PC-9 (cell line): ENCODE data around the gene KY.

Source experiments
- EZH2 ChIP-seq: fragments of 200-600 bp; sonication (generic); IDR thresholded peaks from 2 replicates; pipeline ENCODE4 v1.8.0; 2017; ENCODE audit warnings: antibody characterized with exemption, low read depth
- TF ChIP-seq, protein P1 (sequence below): fragments of 200-600 bp; sonication (generic); conservative IDR thresholded peaks from 2 replicates; pipeline ENCODE4 v1.6.1; 2017; ENCODE audit warnings: mixed run types, antibody characterized with exemption, mild to moderate bottlenecking, moderate library complexity

DNA sequence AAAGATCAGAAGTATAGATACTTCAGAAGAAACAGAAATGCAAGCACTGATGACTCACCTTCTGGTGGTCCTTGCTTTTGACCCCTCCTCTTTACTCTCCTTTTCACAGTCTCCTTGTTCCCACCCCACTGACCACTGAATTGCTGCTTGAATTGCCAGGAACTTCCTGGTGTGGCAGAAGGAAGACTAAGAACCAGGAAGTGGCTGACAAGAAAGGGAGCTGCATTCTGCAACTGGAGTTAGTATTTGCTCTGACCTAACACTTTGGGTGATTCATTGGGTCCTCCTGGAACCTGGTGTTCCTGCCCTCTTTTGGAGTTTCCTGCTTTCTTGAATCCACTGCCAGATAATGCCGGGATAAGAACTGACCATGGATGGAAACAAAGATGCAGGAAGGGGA, 23.0 kb downstream of the KY start:
- TF ChIP-seq, protein P1, sequence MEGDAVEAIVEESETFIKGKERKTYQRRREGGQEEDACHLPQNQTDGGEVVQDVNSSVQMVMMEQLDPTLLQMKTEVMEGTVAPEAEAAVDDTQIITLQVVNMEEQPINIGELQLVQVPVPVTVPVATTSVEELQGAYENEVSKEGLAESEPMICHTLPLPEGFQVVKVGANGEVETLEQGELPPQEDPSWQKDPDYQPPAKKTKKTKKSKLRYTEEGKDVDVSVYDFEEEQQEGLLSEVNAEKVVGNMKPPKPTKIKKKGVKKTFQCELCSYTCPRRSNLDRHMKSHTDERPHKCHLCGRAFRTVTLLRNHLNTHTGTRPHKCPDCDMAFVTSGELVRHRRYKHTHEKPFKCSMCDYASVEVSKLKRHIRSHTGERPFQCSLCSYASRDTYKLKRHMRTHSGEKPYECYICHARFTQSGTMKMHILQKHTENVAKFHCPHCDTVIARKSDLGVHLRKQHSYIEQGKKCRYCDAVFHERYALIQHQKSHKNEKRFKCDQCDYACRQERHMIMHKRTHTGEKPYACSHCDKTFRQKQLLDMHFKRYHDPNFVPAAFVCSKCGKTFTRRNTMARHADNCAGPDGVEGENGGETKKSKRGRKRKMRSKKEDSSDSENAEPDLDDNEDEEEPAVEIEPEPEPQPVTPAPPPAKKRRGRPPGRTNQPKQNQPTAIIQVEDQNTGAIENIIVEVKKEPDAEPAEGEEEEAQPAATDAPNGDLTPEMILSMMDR: no peak
- no peak for TF ChIP-seq EZH2
